Measurements from ENCODE around the gene SSBP4.

The SSBP4 gene

DNA sequence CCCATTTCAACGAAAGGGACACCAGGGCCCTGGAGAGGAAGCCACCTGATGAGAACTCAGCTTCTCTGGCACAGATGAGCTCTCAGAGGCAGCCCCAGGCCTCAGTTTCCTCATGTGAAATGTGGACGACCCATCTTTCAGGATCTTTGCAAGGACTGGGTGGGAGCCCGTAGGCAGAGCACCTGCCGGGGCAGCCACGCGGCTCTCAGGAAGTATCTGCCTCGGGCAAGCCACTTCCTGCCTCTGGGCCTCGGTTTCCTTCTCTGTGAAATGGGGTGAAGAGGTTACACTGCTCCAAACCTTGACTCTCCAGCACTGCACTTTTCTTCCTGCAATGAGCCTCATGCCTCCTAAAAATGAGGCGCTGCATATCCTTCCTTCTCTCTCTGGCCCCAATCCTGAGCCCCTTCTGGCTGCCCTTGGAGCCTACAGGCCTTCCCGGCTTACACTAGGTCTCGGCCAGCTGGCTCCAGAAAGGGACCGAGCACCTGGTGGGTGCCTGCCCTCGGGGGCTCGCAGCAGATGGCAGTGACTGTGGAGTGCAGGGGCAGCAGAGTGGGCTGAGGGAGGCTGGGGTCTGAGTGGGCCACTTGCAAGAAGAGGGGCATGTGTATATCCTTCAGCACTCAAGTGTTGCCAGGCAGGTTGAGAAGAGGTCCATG, 3.5 kb downstream of the SSBP4 start:
- DNase-seq = no peak

DNA sequence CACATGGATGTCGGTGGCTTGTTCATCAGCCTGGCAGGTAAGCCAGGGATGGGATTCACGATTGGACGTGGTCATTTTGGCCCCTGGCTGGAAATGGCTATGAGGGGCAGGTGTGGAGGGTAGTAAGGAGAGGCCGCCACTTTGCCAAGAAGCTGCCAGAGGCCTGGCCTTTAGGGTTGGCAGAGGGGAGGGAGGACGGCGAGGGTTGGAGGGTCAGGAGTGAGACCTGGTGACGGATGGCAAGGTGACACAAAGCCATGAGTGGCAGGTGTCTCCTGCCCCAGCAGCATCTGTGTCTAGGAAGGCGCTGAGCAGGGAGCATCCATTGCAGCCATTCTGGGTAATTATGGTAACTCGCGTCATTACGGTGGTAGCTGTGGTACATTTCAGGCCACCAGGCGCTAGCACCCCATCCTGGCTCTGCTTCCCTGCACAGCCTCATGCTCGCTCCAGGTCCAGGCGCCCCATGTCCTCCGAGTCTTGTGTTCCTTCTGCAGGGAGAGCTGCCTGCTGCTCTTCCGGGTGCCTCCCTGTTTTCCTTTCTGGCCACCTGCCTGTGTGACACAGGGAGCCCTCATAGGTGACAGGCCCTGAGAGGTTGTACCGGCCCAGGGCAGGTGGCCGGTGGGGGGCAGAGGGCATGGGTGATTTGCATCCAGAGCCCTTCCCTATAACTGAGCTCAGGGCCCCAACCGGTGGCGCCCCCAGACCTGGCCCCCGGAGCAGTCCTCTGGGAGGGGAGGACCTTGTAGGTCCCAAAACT, 4.2 kb downstream of the SSBP4 start:
- DNase-seq = no peak

DNA sequence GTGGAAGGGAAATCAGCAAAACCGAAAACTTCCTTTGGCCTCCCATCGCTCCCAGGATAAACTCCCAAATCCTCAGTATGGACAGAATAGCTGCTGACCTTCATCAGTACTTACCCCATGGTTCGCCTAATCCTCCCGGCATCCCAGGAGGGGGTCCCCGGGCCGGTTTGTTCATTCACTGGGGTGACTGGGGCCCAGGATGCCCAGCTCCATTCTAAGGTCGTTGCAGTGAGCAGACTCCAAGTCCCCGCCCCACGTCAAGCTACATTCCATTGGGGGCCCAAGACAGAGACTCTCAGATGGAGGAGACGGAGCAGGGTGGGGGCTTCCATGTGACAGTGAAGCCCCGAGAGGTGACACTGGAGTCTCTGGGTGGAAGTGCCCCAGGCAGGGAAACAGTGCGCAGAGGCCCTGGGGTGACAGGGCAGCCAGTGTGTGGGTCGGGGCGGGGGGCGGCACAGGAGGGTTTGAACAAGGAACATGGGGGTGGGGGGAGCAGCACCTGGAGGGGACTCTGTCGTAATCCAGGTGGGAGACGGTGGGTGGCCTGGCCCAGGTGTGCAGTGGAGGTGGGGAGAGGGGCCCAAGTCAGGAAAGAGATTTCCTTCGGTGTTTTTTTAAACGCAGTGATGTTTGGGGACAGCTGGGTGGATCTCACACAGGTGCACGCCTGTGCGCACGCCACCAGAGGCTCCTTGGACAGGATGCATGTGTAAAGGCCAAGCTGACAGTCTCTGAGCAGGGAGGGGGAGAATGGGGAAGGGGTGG, 5.1 kb downstream of the SSBP4 start:
- DNase-seq = no peak

DNA sequence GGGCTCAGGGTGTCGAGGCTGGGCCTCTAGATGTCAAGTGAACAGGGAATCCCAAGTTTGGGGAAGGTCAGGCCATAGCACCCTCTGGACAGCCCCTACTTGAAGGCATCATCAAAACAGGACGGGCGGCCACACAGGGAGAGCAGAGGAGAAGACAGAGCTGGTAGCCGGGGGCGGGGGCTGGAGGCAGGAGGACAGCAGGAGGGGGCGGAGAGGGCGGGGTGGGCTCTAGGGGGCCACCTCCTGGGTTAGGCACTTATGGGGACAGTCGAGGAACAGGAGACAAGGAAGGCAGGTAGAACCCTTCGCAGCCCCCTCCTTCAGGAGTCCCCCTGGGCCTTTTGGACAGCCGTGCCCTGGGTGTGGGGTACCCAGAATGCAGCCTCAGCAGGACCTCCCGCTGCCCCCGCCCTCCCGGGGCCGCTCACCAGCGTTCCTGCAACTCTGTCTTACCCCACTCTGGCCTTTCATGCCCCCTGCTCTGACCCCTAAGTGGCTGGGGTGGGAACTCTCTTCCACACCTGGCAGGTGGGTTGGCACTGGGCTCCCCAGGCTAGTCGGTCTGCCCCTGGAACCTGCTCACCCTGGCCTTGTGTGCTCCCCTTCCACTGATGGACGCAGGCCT, 5.8 kb downstream of the SSBP4 start:
- no peak for DNase-seq

DNA sequence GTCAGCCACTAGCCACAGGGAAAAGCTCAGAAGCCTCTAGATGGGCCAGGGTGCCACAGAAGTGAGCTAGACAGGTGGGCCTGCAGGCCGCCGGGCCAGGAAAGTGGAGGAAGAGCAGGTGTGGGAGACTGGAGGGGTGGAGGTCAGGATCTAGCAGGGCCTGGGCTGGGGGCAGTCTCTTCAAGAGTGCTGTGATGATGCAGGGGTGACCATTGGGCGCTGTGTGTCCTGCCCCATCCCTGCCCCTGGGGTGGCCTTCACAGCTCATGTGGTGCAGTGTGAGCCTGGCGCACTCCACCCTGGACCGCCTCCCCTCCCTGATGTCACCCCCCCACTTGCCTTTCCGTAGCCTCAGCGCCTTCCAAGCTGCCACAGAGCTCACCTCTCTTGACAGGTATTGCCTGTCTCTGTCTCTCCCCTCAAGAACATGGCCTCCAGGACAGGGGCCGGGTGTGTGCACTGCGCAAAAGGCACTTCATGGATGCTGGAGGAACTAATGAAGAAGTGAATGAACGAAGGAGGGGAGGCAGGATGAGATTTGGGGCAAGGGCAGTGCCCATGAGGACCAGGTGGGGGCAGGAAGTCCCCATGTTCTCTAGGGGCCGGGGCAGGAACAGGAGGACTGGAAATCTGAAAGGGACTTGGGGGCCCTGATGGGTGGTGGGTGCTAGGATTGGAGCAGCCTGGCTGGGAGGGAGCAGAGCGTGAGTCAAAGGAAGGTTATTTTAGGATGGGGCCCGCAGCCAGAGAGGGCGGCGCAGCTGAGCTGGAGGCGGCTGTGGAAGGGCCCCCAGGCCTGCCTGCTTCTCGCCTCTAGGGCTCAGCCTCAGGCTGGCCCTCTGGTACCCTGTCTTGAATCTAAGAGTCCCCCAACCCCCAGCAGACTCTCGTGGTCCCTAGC, 6.6 kb downstream of the SSBP4 start:
- no peak for DNase-seq

DNA sequence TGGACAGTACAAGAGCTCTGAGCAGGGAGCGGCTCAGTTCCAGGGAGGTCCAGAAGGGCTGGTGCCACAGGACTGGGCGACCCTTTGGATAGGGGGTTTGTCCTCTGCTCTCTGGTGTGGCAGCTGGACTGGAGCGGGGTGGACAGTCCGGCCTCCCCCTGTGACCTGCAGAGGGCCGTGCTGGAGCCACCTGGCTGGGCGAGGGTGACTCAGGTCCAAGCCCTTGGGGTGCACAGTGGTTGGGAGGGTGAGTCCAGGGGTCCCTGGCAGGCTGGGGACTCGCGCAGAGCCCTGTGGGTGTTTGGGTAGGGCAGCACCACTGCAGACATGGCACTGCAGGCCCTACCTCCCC, 7.2 kb downstream of the SSBP4 start:
- DNase-seq = no peak

DNA sequence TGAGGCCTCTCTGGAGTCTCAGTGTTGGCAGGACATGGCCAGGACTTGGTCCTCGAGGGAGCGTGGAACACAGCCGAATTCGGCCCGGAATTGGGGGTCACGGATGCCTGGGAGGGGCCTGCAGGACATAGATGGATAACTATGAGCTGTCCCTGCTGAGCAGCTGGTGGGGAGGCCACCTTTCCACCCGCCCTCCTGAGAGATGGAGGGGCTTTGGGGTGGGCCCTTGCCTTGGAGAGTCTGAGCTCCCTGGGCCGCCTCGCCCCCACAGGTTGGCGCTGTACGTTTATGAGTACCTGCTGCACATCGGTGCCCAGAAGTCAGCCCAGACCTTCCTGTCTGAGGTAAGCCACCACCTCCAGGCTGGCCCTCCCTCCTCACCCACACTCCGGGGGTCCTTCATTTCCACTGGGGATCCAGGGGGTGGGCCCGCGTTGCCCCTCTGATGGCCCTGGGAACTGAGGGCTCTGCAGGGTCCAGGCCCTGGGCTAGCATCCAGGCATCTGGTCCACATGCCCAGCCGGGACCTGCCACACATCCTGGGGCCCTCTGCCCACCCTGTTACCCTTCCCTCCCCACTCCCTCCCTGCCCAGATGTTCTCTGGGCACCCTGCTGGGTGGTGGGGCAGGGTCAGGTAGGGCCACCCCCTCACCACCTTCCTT, 8.0 kb downstream of the SSBP4 start:
- no peak for DNase-seq

DNA sequence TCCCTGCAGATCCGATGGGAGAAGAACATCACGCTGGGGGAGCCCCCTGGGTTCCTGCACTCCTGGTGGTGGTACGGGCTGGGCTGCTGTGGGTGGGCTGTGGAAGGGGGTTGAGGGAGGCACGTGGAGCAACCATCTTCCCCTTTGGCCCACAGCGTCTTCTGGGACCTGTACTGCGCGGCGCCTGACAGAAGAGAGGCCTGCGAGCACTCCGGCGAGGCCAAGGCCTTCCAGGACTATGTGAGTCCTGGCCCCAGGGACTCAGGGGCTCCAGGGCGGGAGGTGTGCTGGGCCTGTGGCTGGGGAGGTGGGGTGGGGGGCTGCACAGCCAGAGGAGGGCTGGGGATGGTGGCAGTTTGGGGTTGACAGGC, 8.5 kb downstream of the SSBP4 start:
- no peak for DNase-seq

DNA sequence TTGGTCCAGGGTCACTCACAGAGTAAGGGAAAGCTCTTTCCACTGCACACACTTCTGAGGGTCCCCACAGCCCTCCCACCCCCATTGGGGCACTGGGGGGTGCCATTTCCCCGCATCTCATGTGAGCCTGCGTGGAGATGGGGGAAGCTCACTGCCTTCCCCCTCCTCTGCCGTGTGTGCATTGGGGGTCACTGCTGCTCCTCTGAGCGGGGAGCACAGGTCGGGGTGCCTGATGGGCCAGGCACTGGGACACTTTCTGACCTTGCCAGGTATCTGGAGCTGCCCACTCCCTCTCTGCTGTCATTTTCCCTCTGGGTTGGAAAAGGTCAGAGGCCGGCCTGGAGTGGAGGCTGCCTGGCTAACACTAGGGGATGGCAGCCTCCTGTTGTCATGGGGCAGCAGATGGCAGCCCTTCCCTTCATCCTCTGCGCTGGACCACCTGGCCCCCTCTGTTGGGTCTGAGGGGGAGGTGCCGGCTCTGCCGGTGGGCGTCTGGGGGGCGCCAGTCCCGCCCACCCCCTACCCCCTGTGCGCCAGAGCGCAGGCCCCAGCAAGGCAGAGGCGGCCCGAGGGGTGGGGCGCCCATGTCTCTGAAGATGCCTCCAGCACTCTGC, 9.1 kb downstream of the SSBP4 start:
- DNase-seq = no peak

DNA sequence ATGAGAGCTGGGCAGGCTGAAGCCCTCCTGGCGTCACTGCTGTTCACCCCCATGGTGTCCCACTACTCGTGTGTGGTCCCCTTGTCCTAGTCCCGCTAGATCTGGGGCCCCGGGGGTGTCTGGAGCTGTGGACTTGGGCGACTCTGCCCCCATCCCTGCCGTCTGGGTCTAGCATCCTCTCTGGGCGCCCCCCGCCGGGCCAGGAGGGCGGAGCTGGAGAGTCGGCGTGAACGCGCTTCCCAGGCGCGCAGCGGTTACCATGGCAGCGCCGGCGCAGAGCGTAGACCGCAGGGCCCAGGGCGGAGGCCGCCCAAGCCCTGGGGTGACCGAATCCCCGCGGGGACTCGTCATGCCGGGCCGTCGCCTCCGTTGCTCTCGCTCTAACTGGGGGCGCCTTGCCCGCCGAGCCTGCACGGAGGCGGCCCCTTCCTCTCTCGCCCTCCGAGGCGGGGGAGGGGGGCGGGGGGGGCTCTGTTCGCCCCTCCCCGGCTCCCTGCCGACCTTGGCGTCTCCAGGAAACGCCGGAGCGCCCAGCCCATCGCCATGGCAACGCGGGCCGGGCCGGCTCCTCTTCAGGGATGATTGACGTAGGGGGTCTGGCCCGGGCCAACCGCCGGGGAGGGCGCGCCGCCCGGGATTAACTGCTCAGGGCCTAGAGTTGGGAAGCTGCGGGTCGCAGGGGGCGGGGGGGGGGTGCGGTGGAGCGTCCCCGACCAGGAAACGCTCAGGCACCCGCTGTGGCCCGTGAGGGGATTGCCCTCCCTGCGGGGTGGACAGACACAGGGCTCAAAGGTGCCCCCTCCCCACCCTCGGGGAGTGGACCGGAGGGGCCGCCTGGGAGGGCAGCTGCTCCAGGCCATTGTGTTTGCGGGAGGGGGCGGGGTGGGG, 9.8 kb downstream of the SSBP4 start:
- peak; percentile 83 for DNase-seq

DNA sequence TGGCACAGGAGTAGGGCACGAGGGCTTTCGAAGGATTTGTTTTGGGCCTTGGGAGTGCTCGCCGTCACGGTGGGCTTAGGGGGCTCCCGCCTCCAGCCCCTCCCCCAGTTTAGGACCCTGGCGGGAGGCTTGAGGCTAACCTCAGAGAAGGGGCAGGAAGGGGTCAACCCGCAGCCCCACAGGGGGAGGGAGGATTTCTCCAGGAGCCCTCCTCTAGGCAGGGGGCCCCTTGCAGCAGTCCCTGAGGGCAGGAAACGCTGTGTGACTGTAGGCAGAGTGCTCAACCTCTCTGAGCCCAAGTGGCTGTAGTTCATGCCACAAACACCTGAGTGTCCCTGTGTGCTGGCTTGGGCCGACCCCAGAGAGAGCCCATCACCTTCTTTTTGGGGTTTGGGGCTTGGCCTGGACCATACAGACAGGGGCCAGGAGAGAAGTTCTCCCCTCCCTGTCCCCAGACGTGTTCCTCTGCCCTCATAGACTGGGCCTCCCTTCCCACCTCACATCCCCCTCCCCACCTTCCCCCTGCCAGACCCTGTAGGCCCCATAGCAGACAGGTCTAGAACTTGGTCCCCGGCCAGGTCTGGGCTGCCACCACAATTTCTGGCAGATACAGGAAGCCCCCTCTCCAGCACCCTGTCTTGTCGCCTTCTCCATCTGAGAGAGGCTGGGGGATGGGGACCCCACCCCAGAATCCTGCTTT, 10.7 kb downstream of the SSBP4 start:
- no peak for DNase-seq

DNA sequence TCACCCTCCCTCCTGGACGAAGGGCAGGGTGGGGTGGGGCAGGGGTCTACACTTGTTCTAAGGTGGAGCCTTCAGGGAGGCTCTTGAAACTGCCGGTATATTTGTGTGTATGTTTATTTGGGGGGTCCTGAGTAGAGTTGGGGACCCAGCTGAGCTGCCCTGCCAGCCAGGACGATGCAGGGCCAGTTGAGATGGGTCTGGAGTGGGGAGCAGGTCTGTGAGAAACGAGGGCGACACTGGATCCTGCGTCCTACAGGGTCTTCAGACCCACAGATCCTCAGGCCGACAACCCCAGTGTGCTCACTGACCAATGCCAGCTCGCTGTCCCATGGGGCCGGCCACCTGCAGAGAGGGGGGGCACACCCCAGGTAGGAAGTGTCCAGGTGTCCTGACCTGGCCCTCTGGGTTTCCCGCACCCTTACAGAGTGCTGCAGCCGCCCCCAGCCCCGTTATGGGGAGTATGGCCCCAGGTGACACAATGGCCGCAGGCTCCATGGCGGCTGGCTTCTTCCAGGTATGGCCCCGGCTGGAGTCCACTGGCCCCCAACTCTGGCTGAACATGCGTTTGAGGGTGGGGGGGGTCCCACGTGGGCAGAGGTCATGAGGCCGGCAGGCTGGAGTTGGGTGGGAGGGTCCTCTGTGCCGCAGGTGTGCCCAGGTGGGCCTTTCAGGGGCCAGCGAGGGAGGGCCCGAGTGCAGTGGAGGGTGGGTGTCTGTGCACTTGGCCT, 11.4 kb downstream of the SSBP4 start:
- DNase-seq = no peak

DNA sequence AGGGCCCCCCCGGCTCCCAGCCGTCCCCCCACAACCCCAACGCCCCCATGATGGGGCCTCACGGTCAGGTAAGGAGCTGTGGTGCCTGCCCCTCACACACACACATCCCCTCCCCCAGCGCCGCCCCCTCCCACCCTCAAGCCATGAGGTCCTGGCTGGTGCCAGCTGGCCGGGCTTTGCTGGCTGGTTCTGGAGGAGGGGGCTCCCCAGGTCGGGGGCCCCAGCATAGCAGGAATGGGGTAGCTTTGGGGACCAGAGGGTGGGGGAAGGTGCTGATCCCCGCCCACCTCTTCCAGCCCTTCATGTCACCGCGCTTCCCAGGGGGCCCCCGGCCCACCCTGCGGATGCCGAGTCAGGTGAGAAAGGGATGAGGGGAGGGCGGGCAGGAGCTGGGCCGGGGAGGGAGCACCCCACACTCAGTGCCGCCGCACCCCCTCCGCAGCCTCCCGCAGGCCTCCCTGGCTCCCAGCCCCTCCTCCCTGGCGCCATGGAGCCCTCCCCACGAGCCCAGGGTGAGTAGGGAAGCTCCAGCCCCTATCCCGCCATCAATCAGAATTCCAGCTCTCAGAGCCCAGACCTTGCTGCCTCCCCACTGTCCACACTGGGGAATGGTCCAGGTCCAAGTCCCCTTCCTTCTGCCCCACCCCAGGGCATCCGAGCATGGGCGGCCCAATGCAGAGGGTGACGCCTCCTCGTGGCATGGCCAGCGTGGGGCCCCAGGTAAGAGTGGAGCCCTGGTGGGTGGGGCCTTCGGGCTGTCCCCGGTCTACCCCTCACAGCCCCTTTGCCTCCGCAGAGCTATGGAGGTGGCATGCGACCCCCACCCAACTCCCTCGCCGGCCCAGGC, 12.4 kb downstream of the SSBP4 start:
- no peak for DNase-seq

DNA sequence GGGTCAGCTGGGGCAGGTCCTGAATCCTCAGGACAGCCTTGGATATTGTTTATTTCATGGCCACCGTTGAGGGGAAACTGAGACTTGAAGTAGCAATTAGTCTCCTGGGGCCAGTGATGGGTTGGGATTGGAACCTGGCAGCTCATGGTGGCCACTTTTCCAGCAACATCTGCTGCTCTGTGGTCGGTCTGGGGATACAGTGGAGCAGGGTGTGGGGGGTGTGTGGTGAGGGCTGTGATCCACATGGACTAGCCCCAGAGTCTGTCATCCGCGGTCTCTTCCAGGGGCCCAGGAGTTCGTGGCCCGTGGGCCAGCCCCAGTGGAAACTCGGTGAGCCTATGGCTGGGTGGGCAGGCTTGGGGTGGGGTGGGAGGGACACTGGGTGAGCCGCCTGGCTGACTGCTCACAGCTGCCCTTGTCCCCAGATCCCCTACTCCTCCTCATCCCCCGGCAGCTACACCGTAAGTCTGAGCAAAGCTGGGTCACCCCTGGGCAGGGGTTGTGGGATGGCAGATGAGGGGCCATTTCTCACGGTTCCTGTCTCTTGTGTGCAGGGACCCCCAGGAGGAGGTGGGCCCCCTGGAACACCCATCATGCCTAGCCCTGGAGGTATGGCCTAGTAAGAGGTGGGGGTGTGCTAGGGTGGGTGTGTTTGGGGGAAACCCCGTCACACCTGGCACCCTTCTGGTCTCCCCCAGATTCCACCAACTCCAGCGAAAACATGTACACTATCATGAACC, 13.2 kb downstream of the SSBP4 start:
- DNase-seq = no peak

DNA sequence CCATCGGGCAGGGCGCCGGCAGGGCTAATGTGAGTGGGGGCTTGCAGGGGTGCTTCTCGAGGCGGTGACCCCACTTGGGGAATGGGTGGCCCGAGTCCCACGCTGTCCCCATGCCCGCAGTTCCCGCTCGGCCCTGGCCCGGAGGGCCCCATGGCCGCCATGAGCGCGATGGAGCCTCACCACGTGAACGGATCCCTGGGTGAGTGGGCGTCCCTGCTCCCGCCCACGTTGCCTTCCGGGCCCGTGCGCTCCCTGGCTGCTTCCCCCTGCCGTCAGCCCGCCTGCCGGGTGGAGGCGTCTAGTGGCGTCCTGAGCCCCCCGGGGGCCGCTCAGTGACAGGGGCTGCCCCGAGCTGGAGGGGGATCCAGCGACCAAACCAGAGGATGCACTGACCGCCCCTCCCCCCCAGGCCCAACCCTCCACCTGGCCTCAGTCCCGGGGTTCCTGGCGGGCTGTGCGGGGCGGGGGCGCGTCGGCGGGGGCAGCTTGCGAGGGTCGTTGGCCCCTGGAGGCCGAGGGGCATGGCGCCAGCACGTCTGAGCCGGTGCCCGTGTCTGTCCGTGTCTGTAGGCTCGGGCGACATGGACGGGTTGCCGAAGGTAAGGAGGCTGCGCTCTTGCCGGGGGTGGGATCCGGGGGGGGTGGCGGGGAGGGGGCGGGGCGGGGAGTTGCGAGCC, 14.0 kb downstream of the SSBP4 start:
- peak; percentile 29 for DNase-seq

DNA sequence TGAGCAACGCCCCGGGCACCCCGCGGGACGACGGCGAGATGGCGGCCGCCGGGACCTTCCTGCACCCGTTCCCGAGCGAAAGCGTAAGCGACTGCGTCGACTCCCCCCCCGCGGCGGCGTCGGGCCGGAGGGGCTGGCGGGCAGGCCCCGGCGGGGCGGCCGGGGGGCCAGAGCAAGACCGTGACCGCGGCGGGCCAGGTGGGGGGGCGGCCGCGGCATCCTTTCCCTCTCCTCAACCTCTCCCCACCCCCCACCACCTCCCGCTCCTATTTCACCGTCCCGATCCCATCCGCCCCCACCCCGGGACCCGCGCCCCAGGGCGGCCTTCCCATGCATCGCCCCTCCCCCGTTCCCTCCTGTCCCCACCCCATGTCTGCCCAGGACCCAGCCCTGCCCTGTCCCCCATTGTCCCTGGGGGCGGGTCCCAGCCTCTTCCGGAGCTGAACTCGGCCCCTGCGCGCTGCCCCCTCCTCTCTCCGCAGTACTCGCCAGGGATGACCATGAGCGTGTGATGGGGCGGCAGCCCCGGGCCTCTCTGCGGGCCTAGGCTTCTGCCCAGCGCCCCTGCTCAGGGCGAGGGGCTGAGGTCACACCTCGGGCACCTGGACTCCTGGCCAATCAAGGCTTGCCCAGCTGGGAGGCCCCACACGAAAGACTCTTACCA, 14.7 kb downstream of the SSBP4 start:
- DNase-seq = no peak

All from DMS79 (cell line).